GM12878 (cell line): ENCODE data around the gene GLB1L. TPM values are rescaled to one million over a fixed set of nuclear protein-coding genes. Genes with fewer than 3 reads are reported as not detected.

Experiments used
- ATF2 ChIP-seq: IDR thresholded peaks from 2 replicates; pipeline ENCODE4 v1.6.1; 2012; ENCODE audit warnings: low read length, inconsistent platforms
- ATF7 ChIP-seq: fragments of 450-650 bp; IDR thresholded peaks from 2 replicates; pipeline ENCODE4 v1.6.1; 2016; ENCODE audit warnings: low read depth, mild to moderate bottlenecking
- CBFB ChIP-seq: IDR thresholded peaks from 2 replicates; pipeline ENCODE4 v1.6.1; 2016; ENCODE audit warnings: antibody characterized with exemption, low read depth
- CREB1 ChIP-seq: IDR thresholded peaks from 2 replicates; pipeline ENCODE4 v1.6.1; 2012; ENCODE audit warnings: low read depth, mild to moderate bottlenecking, inconsistent platforms
- CREM ChIP-seq: IDR thresholded peaks from 2 replicates; pipeline ENCODE4 v1.6.1; 2014; ENCODE audit warnings: antibody characterized with exemption, low read depth
- EED ChIP-seq: sonication (generic); IDR thresholded peaks from 2 replicates; pipeline ENCODE4 v1.6.1; 2016; ENCODE audit warnings: antibody characterized with exemption, low read depth
- ESRRA ChIP-seq: IDR thresholded peaks from 2 replicates; pipeline ENCODE4 v1.6.1; 2012; ENCODE audit warnings: mild to moderate bottlenecking, low read length, improper control_type of control experiment
- FOS ChIP-seq: IDR thresholded peaks from 3 replicates; pipeline ENCODE4 v1.6.1; 2011; ENCODE audit warnings: borderline replicate concordance; ENCODE audit not compliant: insufficient read length; ENCODE audit errors: extremely low read depth
- FOXM1 ChIP-seq: IDR thresholded peaks from 2 replicates; pipeline ENCODE4 v1.6.1; 2012; ENCODE audit warnings: low read depth, mild to moderate bottlenecking, inconsistent platforms, low read length, moderate library complexity
- GATAD2B ChIP-seq: fragments of 450-650 bp; conservative IDR thresholded peaks from 2 replicates; pipeline ENCODE4 v1.6.1; 2017; ENCODE audit warnings: low read depth, mild to moderate bottlenecking, moderate library complexity
- IKZF2 ChIP-seq, 2 experiments: fragments of 450-650 bp; IDR thresholded peaks; 2 replicates each; pipeline ENCODE4 v1.6.1; 2017; ENCODE audit warnings: mild to moderate bottlenecking in 2 of 2, moderate library complexity in 2 of 2
- KDM1A ChIP-seq: fragments of 200-600 bp; sonication (generic); IDR thresholded peaks from 2 replicates; pipeline ENCODE4 v1.6.1; 2016; ENCODE audit warnings: borderline replicate concordance
- MYC ChIP-seq: IDR thresholded peaks from 2 replicates; pipeline ENCODE4 v1.6.1; 2011; ENCODE audit warnings: mild to moderate bottlenecking, low read length, moderate library complexity, inconsistent platforms; ENCODE audit not compliant: insufficient read depth, insufficient replicate concordance, insufficient read length, severe bottlenecking
- PKNOX1 ChIP-seq: fragments of 450-650 bp; IDR thresholded peaks from 2 replicates; pipeline ENCODE4 v1.6.1; 2016; ENCODE audit warnings: mild to moderate bottlenecking
- RAD21 ChIP-seq: IDR thresholded peaks from 2 replicates; pipeline ENCODE4 v1.6.1; 2011; ENCODE audit warnings: mild to moderate bottlenecking, low read depth, low read length, moderate library complexity; ENCODE audit not compliant: insufficient read depth
- RB1 ChIP-seq: fragments of 450-650 bp; formaldehyde crosslinking; IDR thresholded peaks from 2 replicates; pipeline ENCODE4 v1.6.1; 2017; ENCODE audit warnings: mild to moderate bottlenecking, borderline replicate concordance
- SMC3 ChIP-seq: IDR thresholded peaks from 2 replicates; pipeline ENCODE4 v1.6.1; 2011; ENCODE audit warnings: low read length, improper control_type of control experiment, borderline replicate concordance
- SRF ChIP-seq, 2 experiments: IDR thresholded peaks; 2 replicates each; pipeline ENCODE4 v1.6.1; 2011; ENCODE audit warnings: low read depth in 2 of 2, low read length in 2 of 2, mild to moderate bottlenecking in 1 of 2, moderate library complexity in 1 of 2
- TARDBP ChIP-seq: IDR thresholded peaks from 2 replicates; pipeline ENCODE4 v1.6.1; 2016; ENCODE audit warnings: borderline replicate concordance
- USF1 ChIP-seq: IDR thresholded peaks from 2 replicates; pipeline ENCODE4 v1.6.1; 2011; ENCODE audit warnings: borderline replicate concordance, low read depth, mild to moderate bottlenecking, moderate library complexity, mixed read lengths, low read length; ENCODE audit not compliant: insufficient read depth; ENCODE audit errors: extremely low read length
- ZNF207 ChIP-seq: fragments of 450-650 bp; IDR thresholded peaks from 2 replicates; pipeline ENCODE4 v1.6.1; 2014; ENCODE audit warnings: antibody characterized with exemption, mild to moderate bottlenecking, borderline replicate concordance
- ZNF384 ChIP-seq: IDR thresholded peaks from 2 replicates; pipeline ENCODE4 v1.6.1; 2012; ENCODE audit warnings: low read depth, mild to moderate bottlenecking, low read length, improper control_type of control experiment, borderline replicate concordance
- ZNF622 ChIP-seq: fragments of 450-650 bp; IDR thresholded peaks from 2 replicates; pipeline ENCODE4 v1.6.1; 2017; ENCODE audit warnings: mild to moderate bottlenecking, inconsistent platforms
- ZNF687 ChIP-seq: fragments of 450-650 bp; IDR thresholded peaks from 2 replicates; pipeline ENCODE4 v1.6.1; 2017; ENCODE audit warnings: mild to moderate bottlenecking, moderate library complexity
- polyA plus RNA-seq, 11 experiments: library from polyadenylated mRNA; depleted of rRNA in 4 of 11; unstranded in 6 of 11; stranded (reverse) in 5 of 11; fragments of >200 nt; fragmentation: Nextera tagmentation in 4 of 11; fragmentation: Illumina TruSeq in 1 of 11; extraction: Ambion mirVana in 4 of 11; extraction: Trizol in 1 of 11; gene quantifications; 1 replicate in 1 of 11; 2 replicates in 10 of 11; pipeline versions ENCODE4 v1.2.1 to v1.2.3, GENCODE V29; 2011 to 2016; ENCODE audit warnings: inconsistent platforms in 2 of 11, missing spikeins in 2 of 11, low read depth in 1 of 11
- total RNA-seq, 4 experiments: library from RNA; depleted of rRNA in 3 of 4; stranded (reverse); fragments of >200 nt in 3 of 4; fragmentation: Illumina TruSeq in 1 of 4; extraction: Trizol in 1 of 4; gene quantifications; 2 replicates each; pipeline versions ENCODE4 v1.2.1 to v1.2.3, GENCODE V29; 2013 to 2021

Gene GLB1L
- total and polyA plus RNA-seq, 10 of the 15 experiments (the other 5 are each of a cell fraction or from before 2014, with no cell fraction given), result 0.29 to 4.6 (median 2.7) TPM

GRCh38 chr2:219245148-219245898, at the start of gene GLB1L, which contains the start of gene STK16 (continued):
- TF ChIP-seq ZNF687 (no peak), ATF7 (peak; percentile 81), SRF (IDR thresholded peaks at IDR 0.05; ENCODE audit: low read depth in 2 of 2, low read length in 2 of 2) (peak; percentile 95 to 99), CREB1 (peak; percentile 97), GATAD2B (peak; percentile 73), ATF2 (no peak), PKNOX1 (peak; percentile 32; the same call in 1 of the 2 replicates), ZNF207 (no peak), RAD21 (no peak), RB1 (peak; percentile 57; the same call in 1 of the 2 replicates), ZNF384 (no peak), ZNF622 (no peak), FOS (no peak), EED (no peak), FOXM1 (no peak), ESRRA (no peak), USF1 (no peak), MYC (no peak), SMC3 (no peak), KDM1A (no peak), TARDBP (no peak), CBFB (peak; percentile 76), CREM (peak; percentile 99), IKZF2 (IDR thresholded peaks at IDR 0.05) (no peak)
